Measurements from ENCODE around the gene NMU.
A peak's percentile ranks its signal among the peaks of the same experiment; 100 is the strongest.
"Not testable (repeated sequence)": the region's sequence is repeated elsewhere in the genome, so short reads cannot be mapped to it uniquely, and the experiment has no call there.

NMU gene

GRCh38 chr4:55578341-55579010 lies 57.6 kb downstream of the NMU start:
- intact Hi-C loops (cut with DNase I): no loop called here
- no peak for DNase-seq

- intact Hi-C loops (cut with DNase I): no loop called here
- no peak for DNase-seq
Measured at GRCh38 chr4:55575513-55575912, 60.6 kb downstream of the NMU start.

- intact Hi-C loops (cut with DNase I): no loop called here
- DNase-seq: no peak
Measured at GRCh38 chr4:55574252-55574651, 61.8 kb downstream of the NMU start.

GRCh38 chr4:55571806-55572205 lies 64.3 kb downstream of the NMU start:
- DNase-seq: no peak
- intact Hi-C loops (cut with DNase I): no loop called here

GRCh38 chr4:55568905-55569504 lies 67.1 kb downstream of the NMU start:
- intact Hi-C loops (cut with DNase I): no loop called here
- no peak for DNase-seq

- intact Hi-C loops (cut with DNase I): no loop called here
- no peak for DNase-seq
Measured at GRCh38 chr4:55561889-55562288, 74.2 kb downstream of the NMU start.

- intact Hi-C loops (cut with DNase I): no loop called here
- DNase-seq: no peak
Measured at GRCh38 chr4:55560096-55560495, 76.0 kb downstream of the NMU start.

- peak in 4 of 42 donors; percentile 6 to 19 (median 14) for DNase-seq
- intact Hi-C loops (cut with DNase I): no loop called here
Measured at GRCh38 chr4:55554453-55555030, 81.6 kb downstream of the NMU start.

GRCh38 chr4:55553441-55554201 lies 82.5 kb downstream of the NMU start:
- intact Hi-C loops (cut with DNase I): no loop called here
- DNase-seq: peak in 4 of 42 donors; percentile 2 to 17 (median 6)

- intact Hi-C loops (cut with DNase I); DNase-seq: not testable (repeated sequence)
Measured at GRCh38 chr4:55551964-55552363, 84.1 kb downstream of the NMU start.

- intact Hi-C loops (cut with DNase I): loop anchor here (10.0 kb wide), 2 partner anchors 115 to 155 kb away; partner anchors contain the start of gene TMEM165
- no peak for DNase-seq
Measured at GRCh38 chr4:55549888-55550287, 86.2 kb downstream of the NMU start.

- no peak for DNase-seq
- intact Hi-C loops (cut with DNase I): loop anchor here (2.0 to 10.0 kb wide), 3 partner anchors 113 to 201 kb away; partner anchors contain the start of genes SRD5A3 and TMEM165
Measured at GRCh38 chr4:55547918-55548317, 88.2 kb downstream of the NMU start.

- intact Hi-C loops (cut with DNase I): loop anchor here (2.0 to 10.0 kb wide), 3 partner anchors 113 to 201 kb away; partner anchors contain the start of genes SRD5A3 and TMEM165
- DNase-seq: peak in 25 of 42 donors; percentile 23 to 82 (median 63)
Measured at GRCh38 chr4:55547466-55547770, 88.7 kb downstream of the NMU start.

GRCh38 chr4:55546756-55547465 lies 89.2 kb downstream of the NMU start, which contains the start of gene CLOCK:
TSS of gene CLOCK (minus strand) at chr4:55546909. CDS start at chr4:55482785, 64,124 bp downstream.
- peak; percentile 65 to 95 (median 88) for DNase-seq
- intact Hi-C loops (cut with DNase I): loop anchor here (2.0 to 10.0 kb wide), 3 partner anchors 112 to 200 kb away; partner anchors contain the start of genes SRD5A3 and TMEM165

- intact Hi-C loops (cut with DNase I): loop anchor here (2.0 to 10.0 kb wide), 3 partner anchors 112 to 200 kb away; partner anchors contain the start of genes SRD5A3 and TMEM165
- no peak for DNase-seq
Measured at GRCh38 chr4:55546506-55546755, 89.7 kb downstream of the NMU start.

GRCh38 chr4:55545641-55546505 lies 90.2 kb downstream of the NMU start:
- intact Hi-C loops (cut with DNase I): loop anchor here (2.0 to 10.0 kb wide), 3 partner anchors 111 to 199 kb away; partner anchors contain the start of genes SRD5A3 and TMEM165
- peak; percentile 53 to 93 (median 82) for DNase-seq
